ENCODE measurements around the gene ROBO4. TPM values are rescaled to one million over a fixed set of nuclear protein-coding genes. Genes with fewer than 3 reads are reported as not detected.

The ROBO4 gene
- total and polyA plus RNA-seq, 9 of the 15 experiments (the other 6 are each of a cell fraction or from before 2014, with no cell fraction given) = not detected

- TF ChIP-seq XRCC5 (IDR thresholded peaks at IDR 0.05; ENCODE audit: low read depth, low read length) (no peak), ZNF57 (CRISPR knock-in tag; IDR thresholded peaks at IDR 0.05) (no peak)
Observed at GRCh38 chr11:124841840-124842239, 55.8 kb downstream of the ROBO4 start (continued).

GRCh38 chr11:124841201-124841600 lies 56.5 kb downstream of the ROBO4 start:
- no peak for TF ChIP-seq BCLAF1 (IDR thresholded peaks at IDR 0.05; ENCODE audit: borderline replicate concordance in 1 of 2, control insufficient read depth in 1 of 2, low read depth in 2 of 2, low read length in 1 of 2)
- TF ChIP-seq PRDM10 (IDR thresholded peaks at IDR 0.05; ENCODE audit: partially characterized antibody) = no peak
- no peak for TF ChIP-seq TCFL5 (CRISPR knock-in tag; conservative IDR thresholded peaks at IDR 0.05)
- no peak for TF ChIP-seq EWSR1 (IDR thresholded peaks at IDR 0.05; ENCODE audit: borderline replicate concordance, low read depth, partially characterized antibody)
- no peak for TF ChIP-seq ZNF282 (CRISPR knock-in tag; IDR thresholded peaks at IDR 0.05)
- no peak for TF ChIP-seq L3MBTL2 (IDR thresholded peaks at IDR 0.05)
- no peak for TF ChIP-seq EP400 (IDR thresholded peaks at IDR 0.05)
- ChIA-PET CTCF (ENCODE audit: low intra/inter-chr PET ratio) (no interaction called here), POLR2A (interaction anchor here (0.6 kb wide), 1 partner anchor 219 kb away, joined by 3 read pairs; the partner anchor contains the start of gene TBRG1)
- intact Hi-C loops (cut with micrococcal nuclease) = no loop called here
- 0 out of 2 replicates have a peak, but pooled peaks cover 6% of the 10 kb centered on the region for H4K20me1 ChIP-seq (replicated peaks; ENCODE audit: control insufficient read depth, insufficient read depth, low read length)
- no peaks in the 10 kb centered on the region for H3K79me2 ChIP-seq (ENCODE audit: control insufficient read depth, insufficient read depth, low read length)
- H3K4me3 ChIP-seq = no peak overlapping the region
- H3K27me3 ChIP-seq (ENCODE audit: control insufficient read depth in 2 of 2, insufficient read depth in 2 of 2, low read length in 2 of 2) = peaks cover 67 to 73% of the 10 kb centered on the region in 2 experiments
- no peaks in the 10 kb centered on the region for H3K9me1 ChIP-seq (ENCODE audit: control insufficient read depth, insufficient read depth, low read length)
- DNase-seq (ENCODE audit: extremely low read depth in 1 of 4, low spot score in 3 of 4) = no peak
- in situ Hi-C loops (cut with MboI) = loop anchor here (25.0 kb wide), 1 partner anchor 429 kb away; the partner anchor contains the start of gene OR8B4
- no peak overlapping the region for H2AFZ ChIP-seq (ENCODE audit: low read depth, low read length)
- no peak overlapping the region for H3K4me2 ChIP-seq (ENCODE audit: insufficient read depth, low read length)
- no peak overlapping the region for H3K27ac ChIP-seq (ENCODE audit: extremely low read depth, low read depth, low read length)
- no peaks in the 10 kb centered on the region for H3K36me3 ChIP-seq (ENCODE audit: control insufficient read depth, insufficient read depth, low read length)
- H3K9me3 ChIP-seq (replicated peaks; ENCODE audit: control insufficient read depth, insufficient read depth, low read depth, low read length) = no peaks in the 10 kb centered on the region
- no TSS peak for BruUV-seq (replicated peaks)
- 0% methylated on average over 3 of the region's 3 CpGs for WGBS (ENCODE audit: insufficient coverage, low coverage, missing lambda C conversion rate)
- peaks cover 3 to 16% of the 10 kb centered on the region in 2 experiments; a peak in 3 of 5 replicates for H3K4me1 ChIP-seq (replicated peaks in 1 of 2; ENCODE audit: control insufficient read depth in 2 of 2, insufficient read depth in 2 of 2, low read length in 2 of 2)
- no peak for FAIRE-seq
- ATAC-seq = no peak
- no peak overlapping the region for H3K9ac ChIP-seq (ENCODE audit: insufficient read depth in 1 of 2, low read depth in 2 of 2, low read length in 2 of 2)

Data from K562 (cell line).